Cortex of kidney (tissue), 1 donor: ENCODE results near the gene DACT2.
"Not testable (repeated sequence)": the region's sequence is repeated elsewhere in the genome, so short reads cannot be mapped to it uniquely, and the experiment has no call there.

Source experiments
- DNase-seq: peaks from one replicate; lab custom pipeline; 2025; lab: John Stamatoyannopoulos, UW

The DACT2 gene

DNA sequence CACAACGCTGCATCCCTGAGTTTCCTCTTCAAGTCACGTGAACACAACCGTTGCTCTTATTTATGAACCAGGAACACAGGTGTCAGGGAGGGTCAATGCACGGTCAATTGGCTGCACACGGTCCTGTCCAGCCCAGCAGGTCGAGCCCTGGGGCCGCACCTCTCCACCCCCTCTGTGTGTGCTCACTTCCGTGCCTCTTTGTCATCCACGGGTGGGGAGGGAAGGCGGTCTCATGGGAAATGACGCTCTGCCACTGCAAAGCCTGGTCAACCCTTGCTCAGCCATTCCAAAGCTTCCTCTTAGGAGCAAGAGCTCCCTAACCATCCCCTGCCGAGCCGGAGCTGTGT is 38.7 kb downstream of the DACT2 start:
- DNase-seq = no peak

DNA sequence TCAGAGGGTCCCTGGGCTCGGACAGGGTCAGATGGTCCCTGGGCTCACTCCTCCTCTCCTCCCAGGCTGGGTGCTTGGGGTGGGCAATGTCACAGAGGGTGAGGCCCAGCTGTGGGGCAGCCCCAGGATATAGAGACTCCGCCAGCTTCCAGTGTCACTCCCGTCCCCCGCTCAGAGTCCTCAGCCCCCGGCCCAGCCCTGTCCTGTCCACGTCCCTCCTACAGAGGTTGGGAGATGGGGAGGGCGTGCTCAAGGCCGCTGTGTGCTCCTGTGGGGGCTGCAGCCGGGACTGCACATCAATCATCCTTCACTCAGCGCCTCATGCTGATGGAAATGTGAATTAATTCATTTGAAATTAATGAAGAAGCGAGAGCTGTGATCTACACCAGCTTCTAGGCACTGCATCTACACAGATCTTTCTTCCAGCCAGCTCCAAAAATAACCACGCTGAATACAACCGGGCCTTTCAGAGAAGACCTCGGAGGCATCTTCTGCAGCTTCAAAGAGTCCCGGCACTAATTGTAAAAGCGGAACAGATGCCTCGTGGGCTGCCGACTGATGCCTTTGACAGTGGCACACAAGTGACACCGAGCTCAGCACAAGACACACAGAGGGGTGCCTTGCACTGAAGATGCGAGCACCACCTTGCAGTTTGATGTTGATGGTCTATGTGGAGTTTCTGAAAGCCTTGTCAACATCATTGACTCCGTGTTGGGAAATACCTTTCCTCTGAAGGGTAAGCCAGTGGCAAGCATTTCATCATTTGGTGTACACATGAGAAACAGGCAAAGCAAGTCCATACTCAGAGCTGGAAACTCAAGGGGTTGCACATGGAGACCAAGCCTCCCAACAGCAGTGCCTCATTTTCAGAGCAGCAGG is 39.3 kb downstream of the DACT2 start:
- no peak for DNase-seq

DNA sequence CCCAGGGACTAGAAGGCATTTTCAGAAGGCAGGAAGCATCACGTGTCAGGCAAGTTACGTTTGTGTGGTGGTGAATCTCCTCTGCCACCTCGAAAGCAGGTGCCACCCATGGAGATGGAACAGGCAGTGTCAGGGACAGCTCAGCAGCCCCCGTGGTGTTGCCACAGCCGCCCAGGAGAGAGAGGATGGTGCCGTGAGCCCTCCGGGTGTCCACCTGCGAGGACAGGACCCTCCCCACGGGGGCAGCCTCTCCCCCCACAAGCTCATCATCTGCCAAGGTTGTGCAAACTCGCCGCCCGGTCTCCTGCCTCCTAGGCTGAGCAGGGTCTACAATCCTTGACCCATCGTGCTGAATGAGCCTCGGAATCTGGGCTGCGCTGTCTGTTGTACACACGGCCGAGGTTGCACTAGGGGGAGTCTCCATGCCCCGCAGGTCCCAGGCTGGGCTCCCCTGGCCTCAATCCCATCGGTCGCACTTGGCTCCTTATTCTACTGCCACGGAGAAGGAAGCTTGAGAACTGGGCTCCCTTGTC is 40.1 kb downstream of the DACT2 start:
- DNase-seq = no peak

DNA sequence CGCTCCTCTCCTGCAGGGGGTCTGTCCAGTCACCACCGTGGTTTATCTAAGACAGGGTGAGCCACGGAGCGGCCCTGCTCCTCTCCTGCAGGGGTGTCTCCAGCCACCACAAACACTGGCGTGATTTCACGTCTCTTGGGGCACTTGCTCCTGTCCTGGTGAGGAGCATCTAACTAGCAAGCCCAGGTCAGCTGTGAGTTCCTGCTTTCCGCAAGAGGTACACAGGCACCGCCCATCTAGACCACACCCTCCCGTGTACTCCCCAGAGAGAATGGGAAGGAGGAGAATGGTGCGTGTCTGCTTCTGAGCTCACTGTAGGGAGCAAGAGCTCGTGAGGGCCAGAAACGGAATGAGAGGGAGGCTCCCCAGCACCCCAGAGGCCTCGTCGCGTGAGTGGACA is 40.7 kb downstream of the DACT2 start:
- DNase-seq = no peak

DNA sequence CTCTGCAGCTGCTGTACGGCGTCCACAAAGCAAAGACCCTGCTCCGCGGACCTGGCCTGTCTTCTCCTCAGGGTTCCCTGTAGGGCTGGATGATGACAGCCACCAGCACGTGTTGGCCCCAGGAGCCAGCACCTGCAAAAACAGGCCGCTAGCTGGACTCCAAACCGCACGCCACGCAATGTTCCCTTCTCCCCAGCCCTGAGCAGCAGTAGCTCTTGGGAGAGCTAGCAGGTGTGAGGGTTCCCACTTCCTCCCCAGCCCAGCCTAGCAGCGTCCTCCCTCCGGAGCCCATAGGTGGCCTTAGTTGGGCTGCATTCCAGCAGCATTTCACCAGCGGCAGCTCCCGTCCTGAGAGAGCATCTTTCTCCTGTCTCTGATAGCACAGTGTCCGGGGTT is 42.3 kb downstream of the DACT2 start:
- no peak for DNase-seq

DNA sequence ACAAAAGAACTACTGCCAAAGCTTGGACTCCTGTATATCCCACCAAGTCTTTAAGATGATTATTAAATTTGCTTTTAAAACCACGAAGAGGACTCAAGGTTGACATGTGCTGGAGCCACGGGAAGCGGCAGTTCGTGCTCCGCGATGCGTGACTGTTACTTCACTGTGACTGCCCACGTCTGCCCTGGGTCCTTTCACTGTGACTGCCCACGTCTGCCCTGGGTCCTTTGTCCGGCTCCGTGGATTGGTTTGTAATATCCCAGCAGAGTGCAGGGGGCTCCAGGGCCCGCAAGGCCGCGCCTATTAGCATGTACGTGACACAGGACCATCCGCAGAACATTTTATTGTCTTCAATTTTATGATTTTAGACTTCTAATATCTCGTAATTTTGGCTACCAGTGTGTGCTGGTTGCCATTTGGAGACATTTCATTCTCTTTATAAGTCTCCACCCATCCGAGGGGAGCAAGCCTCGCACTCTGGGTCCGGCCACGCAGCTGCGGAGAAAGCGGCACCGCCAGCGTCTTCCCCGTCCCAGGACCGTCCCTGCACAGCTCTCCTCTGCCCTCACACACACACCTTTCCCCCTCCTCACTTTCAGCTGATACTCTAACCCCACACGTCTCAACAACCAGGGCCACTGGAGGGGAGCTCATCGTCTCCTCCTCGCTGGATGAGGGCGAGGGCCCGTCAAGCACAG is 42.9 kb downstream of the DACT2 start:
- no peak for DNase-seq

DNA sequence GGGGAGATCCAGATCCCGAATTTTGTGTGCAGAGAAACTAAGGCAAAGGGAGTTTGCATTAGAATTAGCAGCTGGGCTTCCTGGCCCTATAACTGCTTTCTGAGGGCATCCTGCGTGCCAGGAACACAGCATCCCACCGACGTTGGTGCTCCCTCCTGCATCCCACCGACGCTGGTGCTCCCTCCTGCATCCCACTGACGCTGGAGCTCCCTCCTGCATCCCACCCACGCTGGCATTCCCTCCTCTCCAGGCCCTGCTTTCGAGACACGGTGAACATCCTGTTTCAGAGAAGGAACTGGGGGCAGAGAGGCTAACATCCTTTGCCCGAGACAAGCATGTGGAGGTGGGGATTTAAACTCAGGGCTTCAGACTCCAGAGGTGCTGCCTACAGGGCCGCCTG is 44.4 kb downstream of the DACT2 start:
- no peak for DNase-seq

DNA sequence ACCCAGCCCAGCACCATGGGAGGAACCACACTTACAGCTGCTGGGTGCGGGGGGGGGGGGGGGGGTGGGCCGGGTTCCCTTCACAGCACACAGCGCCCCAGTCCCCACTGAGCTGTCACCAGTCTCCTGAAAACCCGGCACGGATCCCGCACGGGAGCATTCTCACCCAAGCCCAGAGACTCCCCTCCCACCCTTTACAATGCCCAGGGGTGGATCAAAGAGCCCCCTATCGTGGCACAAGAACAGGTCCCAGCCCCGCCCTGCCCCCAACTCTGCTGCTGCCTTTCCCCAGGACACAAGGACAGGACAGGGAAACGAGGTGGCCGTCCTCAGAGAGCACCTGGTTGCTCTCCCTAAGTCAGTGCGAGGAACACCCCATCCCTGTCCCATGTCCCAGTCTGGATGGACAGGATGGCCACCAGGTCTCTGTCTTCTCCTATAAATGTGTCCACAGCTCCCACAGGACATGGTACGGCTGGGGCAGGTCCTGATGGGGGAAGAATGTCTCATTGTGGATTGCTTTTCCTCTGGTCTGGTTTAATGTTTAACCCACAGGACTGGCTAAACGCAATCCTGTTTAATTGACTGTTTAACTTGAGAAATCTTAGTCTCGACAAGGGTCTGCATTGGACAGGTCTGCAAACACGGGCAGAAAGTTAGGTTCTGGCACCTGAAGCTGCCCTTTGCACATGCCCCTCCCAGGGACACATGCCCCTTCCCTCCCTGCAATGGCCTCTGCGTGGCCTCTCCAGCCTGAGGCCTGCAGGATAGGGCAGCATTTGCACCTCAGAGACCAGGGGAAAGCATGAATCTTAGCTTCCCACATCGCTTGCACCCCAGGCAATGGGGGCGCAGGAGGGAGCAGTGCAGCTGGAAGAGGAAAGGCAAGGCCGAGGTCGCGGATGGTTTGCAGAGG is 45.3 kb downstream of the DACT2 start:
- DNase-seq = no peak

DNA sequence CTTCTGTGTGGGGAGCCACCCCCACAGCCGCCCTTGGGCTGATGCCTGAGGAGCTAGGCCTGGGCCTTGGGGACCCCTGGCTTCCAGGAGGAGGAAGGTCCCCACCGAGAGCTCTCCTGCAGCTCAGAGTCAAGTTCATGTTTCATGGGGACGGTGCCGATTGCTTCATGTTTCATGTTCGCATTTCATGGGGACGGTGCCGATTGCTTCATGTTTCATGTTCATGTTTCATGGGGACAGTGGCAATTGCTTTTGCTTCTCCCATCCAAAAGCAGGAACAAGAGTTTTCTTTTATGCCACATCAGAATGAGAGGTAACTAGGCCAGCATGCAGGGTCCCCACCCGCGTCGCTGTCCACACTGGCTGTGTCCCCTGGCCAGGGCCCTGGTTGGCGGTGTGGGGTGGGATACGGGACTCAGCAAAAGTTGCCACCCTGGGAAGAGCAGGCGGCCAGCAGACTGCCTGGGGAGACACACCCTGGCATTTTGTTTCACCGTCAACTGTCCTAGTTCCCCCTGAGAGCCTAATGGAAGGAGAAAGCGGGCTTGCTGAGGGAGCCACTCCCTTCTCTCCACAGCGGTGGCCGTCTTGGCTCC is 46.0 kb downstream of the DACT2 start:
- DNase-seq = no peak

DNA sequence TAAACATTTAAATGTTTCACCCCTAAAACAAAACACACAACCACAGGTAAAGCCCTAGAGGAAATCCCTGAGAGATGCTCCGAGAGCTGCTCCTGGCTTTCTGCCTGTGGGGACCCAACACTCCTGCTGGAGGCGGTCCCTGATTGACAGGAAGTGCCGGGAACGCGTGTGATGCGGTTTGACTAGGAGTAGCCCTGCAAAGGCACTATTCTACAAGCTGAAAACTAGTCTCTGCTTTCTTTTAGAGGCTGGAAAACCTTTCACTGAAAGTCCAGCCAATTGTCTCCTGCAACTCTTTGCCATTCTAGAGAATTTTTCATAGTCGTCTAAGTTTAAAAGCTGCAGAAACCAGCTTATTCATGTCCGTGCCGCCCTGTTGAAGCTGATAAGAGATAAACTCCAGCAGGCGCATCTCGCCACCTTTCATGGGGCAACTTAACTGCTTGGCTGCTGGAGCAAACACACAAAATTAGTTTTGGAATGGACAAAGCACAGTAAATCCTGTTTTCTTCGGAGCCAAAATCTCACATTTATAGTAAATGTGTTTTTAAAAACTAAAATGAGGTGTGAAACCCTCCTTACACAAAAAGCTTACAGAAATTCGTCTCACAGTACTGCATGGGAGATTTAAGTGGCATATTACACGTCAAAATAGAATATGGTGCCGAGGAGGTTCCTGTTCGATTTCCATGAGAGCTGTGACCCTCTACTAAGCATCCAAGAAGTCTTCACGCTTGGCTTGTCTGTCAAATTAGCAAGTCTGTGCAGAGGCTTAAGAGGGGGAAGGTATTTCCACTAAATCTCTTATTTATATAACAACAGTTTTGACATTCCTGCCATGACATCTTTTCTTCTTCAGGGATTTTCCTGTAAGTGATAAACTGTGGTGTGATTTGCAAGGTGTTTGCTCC is 46.9 kb downstream of the DACT2 start:
- DNase-seq = no peak

DNA sequence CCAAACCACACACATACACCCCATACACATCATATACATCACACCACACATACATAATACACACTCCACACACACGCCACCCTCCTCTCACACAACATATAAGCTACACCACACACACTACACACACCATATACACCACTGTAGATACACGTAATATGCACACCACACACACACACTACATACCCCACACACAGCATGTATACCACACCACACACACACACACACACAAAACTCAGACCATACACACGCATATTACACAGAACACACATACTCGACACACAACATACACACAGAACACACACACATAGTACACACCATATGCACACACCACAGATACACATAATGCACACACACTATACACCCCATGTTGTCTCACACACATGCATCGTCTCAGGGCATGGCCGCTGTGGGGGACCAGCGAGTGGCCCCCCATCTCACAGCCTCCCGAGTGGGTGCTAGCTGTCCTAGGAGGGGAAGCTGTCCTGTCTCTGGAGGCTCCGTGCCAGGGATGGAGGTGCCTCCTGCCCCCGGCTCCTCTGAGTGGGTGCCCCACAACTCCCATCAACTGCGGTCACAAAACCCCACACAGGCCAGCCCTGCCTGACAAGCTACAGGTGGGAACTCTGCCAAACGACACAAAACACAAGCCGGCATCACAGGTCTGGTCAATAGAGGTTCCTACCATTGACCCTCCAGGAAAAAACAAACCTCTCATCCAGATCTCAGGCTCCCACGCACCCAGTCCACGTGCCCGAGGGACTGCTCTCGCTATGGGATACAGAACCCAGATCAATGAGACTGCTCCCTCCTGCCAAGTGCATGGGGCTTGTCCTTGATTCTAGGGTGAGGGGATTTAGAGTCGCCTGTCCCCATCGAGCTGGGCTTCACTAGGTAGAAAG is 49.1 kb downstream of the DACT2 start:
- DNase-seq = no peak

DNA sequence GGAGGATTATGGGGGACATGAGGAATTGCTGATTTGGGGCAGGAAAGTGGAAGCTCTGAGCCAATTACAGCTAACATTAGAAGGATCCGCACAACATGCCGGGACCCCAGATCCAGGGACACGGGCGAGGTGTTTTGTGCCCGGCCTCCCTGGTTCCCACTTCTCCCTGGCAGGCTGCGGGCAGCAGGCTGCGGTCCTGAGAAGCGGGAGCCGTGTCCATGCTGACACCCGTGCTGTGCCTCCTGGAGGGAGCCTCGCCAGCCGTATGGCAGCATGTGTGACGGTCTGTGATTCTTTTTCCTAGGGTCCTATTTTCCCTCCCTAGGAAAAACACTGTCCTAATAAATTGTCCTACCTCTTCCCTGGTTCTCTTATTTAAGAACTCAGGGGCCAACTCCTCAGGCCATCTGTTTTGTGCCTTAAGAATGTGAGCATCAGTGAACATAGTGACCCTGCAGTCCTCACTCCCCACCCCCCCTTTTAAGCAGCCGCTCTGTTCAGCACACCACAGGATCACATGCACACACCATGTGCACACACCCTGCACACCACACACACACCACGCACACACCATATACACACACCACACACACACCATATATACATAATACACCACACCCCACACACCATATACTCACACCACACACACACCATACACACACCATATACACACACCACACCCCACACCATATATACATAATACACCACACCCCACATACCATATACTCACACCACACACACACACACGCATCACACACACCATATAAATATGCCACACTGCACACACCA is 49.9 kb downstream of the DACT2 start:
- no peak for DNase-seq

DNA sequence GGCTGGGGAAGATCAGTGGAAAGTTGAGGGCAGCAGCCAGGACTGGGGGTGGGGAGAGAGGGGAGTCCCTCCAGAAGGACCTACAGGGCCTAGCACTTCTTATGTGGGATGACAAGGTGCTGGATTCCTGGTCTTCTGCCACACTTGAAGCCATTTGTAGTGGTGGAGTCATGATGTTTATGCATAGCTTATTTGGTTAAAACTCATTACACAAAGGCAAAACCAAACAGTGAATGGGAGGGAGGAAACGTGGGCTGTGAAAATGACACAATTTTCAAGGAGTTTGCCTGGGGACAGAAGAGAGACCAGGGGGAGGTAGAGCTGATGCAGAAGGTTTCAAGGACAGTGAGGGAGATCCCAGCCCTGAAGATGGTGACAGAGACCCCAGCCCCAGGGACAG is 50.8 kb downstream of the DACT2 start:
- no peak for DNase-seq

DNA sequence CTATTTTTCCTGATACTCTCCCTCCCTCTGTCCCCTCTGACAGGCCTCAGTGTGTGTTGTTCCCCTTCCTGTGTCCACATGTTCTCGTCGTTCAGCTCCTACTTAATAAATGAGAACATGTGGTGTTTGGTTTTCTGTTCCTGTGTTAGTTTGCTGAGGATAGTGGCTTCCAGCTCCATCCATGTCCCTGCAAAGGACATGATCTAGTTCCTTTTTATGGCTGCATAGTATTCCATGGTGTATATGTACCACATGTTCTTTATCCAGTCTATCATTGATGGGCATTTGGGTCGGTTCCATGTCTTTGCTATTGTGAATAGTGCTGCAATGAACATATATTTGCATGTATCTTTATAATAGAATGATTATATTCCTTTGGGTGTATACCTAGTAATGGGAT is 51.8 kb downstream of the DACT2 start:
- DNase-seq = not testable (repeated sequence)

DNA sequence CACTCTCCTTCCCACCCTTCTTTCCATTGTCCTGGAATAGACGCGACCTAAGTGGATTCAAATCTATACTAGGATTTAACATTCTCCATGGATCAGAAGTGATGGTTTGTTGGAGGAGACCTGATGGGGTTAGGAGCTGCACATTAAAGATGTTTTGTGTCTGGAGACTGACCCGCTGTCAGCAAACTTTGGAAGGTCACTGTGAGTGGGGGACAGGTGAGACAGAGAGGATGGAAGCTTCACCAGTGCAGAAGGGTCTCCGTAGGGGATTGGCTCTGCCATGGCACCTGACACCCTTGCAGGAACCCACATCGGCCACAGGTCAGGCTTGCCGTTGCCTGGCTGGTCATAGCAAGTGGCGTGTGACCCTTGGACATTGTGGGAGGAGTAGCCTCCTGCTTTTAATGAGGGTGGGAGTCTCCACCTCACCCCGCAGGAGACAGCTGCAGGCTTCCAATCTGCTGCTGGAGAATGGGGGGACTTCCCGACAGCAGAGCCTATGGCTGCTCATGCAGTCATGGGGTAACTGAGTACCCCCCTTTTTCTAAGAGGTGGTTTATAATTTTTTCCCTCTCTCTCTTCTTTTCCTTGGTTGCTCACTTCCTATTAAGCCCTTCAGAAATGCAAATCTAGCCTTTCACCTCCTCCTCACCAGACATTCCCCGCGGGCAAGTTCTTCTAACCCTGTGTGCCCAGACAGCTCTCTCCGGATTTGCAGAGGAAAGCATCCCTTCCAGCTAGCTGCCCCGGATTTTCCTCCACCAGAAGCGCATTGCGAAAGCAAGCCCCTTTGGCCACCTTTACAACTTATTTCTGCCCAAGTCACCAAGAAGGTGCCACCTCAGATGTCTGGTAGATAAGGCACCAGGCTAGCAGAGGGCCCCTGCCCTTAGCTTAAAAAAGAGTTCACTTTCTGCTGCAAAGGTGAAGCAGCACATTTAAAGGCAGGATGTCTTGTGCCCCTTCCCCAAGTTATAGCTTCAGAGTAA is 53.5 kb downstream of the DACT2 start:
- DNase-seq = no peak

DNA sequence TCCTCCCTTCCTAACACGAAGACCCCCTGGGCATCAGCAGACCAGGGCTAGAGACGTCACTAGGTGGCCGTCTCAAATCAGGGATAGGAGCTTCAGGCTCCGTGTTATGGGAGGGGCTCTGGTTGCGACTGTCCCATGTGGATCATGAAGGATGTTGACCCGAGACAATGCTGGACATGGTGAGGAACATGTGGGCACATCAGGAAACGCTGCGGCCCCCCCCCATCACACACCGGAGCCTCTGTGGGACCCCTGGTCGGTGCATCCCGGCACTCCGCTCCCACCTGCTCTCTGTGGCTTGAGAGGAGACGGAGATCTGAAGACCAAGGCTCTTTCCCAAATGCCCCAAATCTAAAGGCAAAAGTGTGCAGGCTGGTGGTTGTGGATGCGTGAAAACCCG is 54.2 kb downstream of the DACT2 start:
- no peak for DNase-seq

DNA sequence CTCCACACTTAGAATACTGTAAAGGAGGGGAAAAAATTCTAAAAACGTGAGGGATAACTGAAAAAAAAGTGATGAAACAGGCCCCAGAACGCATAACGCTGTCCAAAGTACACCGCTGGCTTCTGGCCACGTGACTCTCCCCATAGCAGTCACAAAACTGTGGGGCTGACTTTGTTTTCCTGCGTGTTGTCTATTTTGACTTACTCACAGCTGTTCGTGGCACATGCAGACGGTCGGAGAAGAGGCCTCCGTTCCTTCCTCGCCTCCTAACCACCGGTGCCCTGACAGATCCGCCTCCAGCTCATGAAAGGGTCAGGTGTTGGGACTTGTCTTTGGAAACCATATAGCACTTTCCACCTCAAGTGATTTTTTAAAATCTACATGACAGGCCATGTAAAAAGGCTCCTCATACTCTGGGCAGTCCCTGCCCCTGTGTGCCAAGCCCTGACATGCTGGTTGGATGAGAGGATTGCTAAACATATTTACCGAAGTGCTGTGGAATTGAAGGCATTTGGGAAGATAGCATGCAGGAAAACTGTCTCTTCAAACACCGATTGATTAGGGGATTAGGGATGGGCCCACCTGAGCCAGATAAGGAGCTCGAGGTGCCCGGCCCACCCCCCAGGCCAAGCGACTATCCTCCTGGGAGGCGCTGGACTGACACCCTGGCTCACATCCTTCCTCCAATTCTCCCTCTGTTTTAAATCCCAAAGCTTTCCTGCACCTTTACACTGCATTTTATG is 54.8 kb downstream of the DACT2 start:
- DNase-seq = no peak
